HepG2 (cell line): ENCODE results near the gene THAP9. TPM values are rescaled to one million over a fixed set of nuclear protein-coding genes. Genes with fewer than 3 reads are reported as not detected.

Source experiments
- GPN1 ChIP-seq: sonication (generic); formaldehyde crosslinking; IDR thresholded peaks from 2 replicates; pipeline ENCODE4 v1.5.1; 2020; ENCODE audit warnings: missing genetic modification reagents, borderline replicate concordance
- HNRNPK ChIP-seq: fragments of 200-400 bp; formaldehyde crosslinking; IDR thresholded peaks from 2 replicates; pipeline ENCODE4 v1.6.1; 2018; ENCODE audit warnings: low read length, low read depth, moderate library complexity, mild to moderate bottlenecking; ENCODE audit not compliant: poor library complexity, severe bottlenecking
- PITX1 ChIP-seq: sonication (generic); formaldehyde crosslinking; IDR thresholded peaks from 2 replicates; pipeline ENCODE4 v1.5.1; 2020; ENCODE audit warnings: mild to moderate bottlenecking, missing genetic modification reagents
- SAP130 ChIP-seq: IDR thresholded peaks from 2 replicates; pipeline ENCODE4 v1.6.1; 2016; ENCODE audit warnings: low read depth
- ZC3H13 ChIP-seq: sonication (generic); formaldehyde crosslinking; IDR thresholded peaks from 2 replicates; pipeline ENCODE4 v1.8.1; 2023; ENCODE audit warnings: mild to moderate bottlenecking, missing genetic modification reagents, moderate library complexity
- ZNF121 ChIP-seq: sonication (generic); formaldehyde crosslinking; IDR thresholded peaks from 2 replicates; pipeline ENCODE4 v1.5.0; 2020; ENCODE audit warnings: mild to moderate bottlenecking, missing genetic modification reagents
- ZNF432 ChIP-seq: sonication (generic); formaldehyde crosslinking; IDR thresholded peaks from 2 replicates; pipeline ENCODE4 v1.5.0; 2020; ENCODE audit warnings: missing genetic modification reagents, mild to moderate bottlenecking, borderline replicate concordance
- ZNF496 ChIP-seq: sonication (generic); formaldehyde crosslinking; IDR thresholded peaks from 2 replicates; pipeline ENCODE4 v1.8.1; 2023; ENCODE audit warnings: mild to moderate bottlenecking, moderate library complexity, missing genetic modification reagents; ENCODE audit not compliant: insufficient replicate concordance
- ZNF550 ChIP-seq: sonication (generic); formaldehyde crosslinking; IDR thresholded peaks from 2 replicates; pipeline ENCODE4 v1.4.0; 2020; ENCODE audit warnings: mild to moderate bottlenecking, missing genetic modification reagents, borderline replicate concordance
- polyA plus RNA-seq, 8 experiments: library from polyadenylated mRNA; depleted of rRNA in 3 of 8; stranded (reverse) in 7 of 8; unstranded in 1 of 8; fragments of >200 nt; fragmentation: Illumina TruSeq in 4 of 8; extraction: Trizol in 4 of 8; gene quantifications; 2 replicates each; pipeline versions ENCODE4 v1.2.1 to v1.2.3, GENCODE V29; 2011 to 2016; ENCODE audit warnings: low read depth in 4 of 8, missing spikeins in 1 of 8, mixed read lengths in 1 of 8; ENCODE audit not compliant: insufficient read depth in 1 of 8
- total RNA-seq, 5 experiments: library from RNA; depleted of rRNA; stranded (reverse); fragments of >200 nt; fragmentation: Illumina TruSeq; extraction: Trizol; gene quantifications; 2 replicates each; pipeline ENCODE4 v1.2.3, GENCODE V29; 2016; ENCODE audit warnings: low read depth in 1 of 5
- TF ChIP-seq, protein P1 (sequence below): sonication (generic); formaldehyde crosslinking; IDR thresholded peaks from 2 replicates; pipeline ENCODE4 v1.4.0; 2020; ENCODE audit warnings: mild to moderate bottlenecking, missing genetic modification reagents
- TF ChIP-seq, protein P2 (sequence below): sonication (generic); formaldehyde crosslinking; conservative IDR thresholded peaks from 2 replicates; pipeline ENCODE4 v1.8.0; 2022; ENCODE audit warnings: mild to moderate bottlenecking, moderate library complexity, missing genetic modification reagents
- TF ChIP-seq, protein P3 (sequence below): sonication (generic); formaldehyde crosslinking; IDR thresholded peaks from 2 replicates; pipeline ENCODE4 v1.4.0; 2020; ENCODE audit warnings: missing genetic modification reagents
- TF ChIP-seq, protein P4 (sequence below): sonication (generic); formaldehyde crosslinking; IDR thresholded peaks from 2 replicates; pipeline ENCODE4 v1.5.1; 2020; ENCODE audit warnings: mild to moderate bottlenecking, missing genetic modification reagents

THAP9 gene
- total and polyA plus RNA-seq, 2 of the 13 experiments (the other 11 are each of a cell fraction or from before 2014, with no cell fraction given): 6.0 to 7.2 TPM

DNA sequence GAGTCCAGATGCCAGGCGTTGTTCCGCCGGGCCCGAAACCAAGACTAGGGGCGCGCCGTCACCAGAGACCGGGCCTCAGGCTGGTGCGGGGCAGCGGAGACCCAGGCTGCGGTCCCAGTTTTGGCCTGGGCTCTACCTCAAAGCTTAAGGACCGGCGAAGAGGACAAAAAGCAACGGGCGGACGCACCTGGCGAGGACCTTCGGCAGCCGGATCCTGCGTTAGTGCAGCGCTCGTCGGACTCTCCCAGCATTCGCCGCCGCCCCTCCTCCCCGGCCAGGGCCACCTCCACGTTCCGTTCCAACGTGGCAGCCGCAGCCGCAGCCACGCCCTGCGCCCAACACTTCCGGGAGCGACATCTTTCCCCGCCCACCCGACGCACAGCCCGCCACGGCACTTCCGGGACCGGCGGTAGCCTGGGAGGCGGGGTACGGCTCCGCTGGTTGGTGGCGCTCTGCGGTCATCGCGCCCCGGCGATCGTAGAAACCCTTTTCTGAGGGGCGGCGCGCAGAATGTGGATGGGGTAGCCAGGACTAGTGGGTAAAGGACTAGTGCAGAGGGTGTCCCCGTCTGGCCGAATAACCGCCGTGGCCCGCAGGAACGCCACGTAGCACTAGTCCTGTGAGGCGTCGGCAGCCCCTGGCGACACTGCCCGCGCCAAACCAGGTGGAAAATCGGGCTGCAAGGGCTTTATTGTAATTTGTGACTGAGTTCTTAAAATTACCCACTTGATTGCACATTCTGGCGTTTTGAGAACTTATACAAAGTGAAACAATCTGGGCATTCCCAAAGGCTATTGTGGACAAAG, 9.4 kb upstream of the THAP9 start, which contains the start of gene SEC31A (continued):
- TF ChIP-seq, protein P1, sequence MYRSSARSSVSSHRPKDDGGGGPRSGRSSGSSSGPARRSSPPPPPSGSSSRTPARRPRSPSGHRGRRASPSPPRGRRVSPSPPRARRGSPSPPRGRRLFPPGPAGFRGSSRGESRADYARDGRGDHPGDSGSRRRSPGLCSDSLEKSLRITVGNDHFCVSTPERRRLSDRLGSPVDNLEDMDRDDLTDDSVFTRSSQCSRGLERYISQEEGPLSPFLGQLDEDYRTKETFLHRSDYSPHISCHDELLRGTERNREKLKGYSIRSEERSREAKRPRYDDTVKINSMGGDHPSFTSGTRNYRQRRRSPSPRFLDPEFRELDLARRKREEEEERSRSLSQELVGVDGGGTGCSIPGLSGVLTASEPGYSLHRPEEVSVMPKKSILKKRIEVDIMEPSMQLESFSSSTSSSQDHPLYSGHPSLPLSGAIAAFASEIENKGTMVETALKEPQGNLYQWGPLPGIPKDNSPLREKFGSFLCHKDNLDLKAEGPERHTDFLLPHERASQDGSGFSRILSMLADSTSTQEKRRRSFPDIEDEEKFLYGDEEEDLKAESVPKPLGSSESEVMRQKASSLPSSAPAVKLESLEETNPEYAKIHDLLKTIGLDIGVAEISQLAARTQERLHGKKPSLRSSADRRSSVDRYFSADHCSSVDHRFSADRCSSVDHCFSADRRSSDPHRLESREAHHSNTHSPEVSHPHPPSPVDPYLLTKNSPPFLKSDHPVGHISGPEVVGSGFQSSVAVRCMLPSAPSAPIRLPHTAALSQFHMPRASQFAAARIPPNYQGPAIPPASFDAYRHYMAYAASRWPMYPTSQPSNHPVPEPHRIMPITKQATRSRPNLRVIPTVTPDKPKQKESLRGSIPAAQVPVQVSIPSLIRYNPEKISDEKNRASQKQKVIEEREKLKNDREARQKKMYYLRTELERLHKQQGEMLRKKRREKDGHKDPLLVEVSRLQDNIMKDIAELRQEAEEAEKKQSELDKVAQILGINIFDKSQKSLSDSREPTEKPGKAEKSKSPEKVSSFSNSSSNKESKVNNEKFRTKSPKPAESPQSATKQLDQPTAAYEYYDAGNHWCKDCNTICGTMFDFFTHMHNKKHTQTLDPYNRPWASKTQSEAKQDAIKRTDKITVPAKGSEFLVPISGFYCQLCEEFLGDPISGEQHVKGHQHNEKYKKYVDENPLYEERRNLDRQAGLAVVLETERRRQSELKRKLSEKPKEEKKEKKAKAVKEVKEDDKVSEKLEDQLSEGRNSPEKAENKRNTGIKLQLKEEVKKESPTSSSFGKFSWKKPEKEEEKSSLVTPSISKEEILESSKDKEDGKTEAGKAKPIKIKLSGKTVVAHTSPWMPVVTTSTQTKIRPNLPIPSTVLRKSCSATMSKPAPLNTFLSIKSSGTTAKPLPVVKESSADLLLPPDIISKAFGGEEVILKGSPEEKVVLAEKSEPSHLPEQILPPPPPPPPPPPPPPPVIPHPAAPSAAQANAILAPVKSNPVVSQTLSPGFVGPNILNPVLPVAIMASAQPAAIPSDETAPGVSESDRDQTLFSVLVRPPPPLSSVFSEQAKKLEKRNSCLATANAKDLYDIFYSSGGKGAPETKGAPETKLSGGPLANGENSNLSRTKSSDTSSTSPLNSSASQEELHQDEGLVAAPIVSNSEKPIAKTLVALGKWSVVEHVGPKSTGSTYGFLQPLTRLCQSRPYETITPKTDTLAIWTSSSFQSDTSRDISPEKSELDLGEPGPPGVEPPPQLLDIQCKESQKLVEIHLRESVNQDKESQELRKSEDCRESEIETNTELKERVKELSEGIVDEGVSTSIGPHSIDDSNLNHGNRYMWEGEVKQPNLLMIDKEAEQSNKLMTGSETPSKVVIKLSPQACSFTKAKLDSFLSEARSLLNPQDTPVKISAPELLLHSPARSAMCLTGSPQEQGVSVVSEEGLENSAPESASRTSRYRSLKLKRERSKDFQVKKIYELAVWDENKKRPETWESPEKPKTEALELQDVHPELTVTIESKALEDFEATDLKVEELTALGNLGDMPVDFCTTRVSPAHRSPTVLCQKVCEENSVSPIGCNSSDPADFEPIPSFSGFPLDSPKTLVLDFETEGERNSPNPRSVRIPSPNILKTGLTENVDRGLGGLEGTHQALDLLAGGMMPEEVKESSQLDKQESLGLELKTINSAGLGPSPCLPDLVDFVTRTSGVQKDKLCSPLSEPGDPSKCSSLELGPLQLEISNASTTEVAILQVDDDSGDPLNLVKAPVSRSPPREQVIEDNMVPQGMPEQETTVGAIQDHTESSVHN (CRISPR knock-in tag): peak; percentile 70
- peak; percentile 99 for TF ChIP-seq SAP130 (CRISPR knock-in tag)
- peak; percentile 37 for TF ChIP-seq HNRNPK
- TF ChIP-seq ZNF121 (CRISPR knock-in tag): peak; percentile 67
- TF ChIP-seq, protein P2, sequence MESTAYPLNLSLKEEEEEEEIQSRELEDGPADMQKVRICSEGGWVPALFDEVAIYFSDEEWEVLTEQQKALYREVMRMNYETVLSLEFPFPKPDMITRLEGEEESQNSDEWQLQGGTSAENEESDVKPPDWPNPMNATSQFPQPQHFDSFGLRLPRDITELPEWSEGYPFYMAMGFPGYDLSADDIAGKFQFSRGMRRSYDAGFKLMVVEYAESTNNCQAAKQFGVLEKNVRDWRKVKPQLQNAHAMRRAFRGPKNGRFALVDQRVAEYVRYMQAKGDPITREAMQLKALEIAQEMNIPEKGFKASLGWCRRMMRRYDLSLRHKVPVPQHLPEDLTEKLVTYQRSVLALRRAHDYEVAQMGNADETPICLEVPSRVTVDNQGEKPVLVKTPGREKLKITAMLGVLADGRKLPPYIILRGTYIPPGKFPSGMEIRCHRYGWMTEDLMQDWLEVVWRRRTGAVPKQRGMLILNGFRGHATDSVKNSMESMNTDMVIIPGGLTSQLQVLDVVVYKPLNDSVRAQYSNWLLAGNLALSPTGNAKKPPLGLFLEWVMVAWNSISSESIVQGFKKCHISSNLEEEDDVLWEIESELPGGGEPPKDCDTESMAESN (CRISPR knock-in tag): peak; percentile 92
- TF ChIP-seq ZNF432 (CRISPR knock-in tag): no peak
- TF ChIP-seq, protein P3, sequence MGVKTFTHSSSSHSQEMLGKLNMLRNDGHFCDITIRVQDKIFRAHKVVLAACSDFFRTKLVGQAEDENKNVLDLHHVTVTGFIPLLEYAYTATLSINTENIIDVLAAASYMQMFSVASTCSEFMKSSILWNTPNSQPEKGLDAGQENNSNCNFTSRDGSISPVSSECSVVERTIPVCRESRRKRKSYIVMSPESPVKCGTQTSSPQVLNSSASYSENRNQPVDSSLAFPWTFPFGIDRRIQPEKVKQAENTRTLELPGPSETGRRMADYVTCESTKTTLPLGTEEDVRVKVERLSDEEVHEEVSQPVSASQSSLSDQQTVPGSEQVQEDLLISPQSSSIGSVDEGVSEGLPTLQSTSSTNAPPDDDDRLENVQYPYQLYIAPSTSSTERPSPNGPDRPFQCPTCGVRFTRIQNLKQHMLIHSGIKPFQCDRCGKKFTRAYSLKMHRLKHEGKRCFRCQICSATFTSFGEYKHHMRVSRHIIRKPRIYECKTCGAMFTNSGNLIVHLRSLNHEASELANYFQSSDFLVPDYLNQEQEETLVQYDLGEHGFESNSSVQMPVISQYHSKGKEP (CRISPR knock-in tag): no peak
- no peak; the same call in 1 of the 2 replicates for TF ChIP-seq ZNF550 (CRISPR knock-in tag)
- TF ChIP-seq ZNF496: no peak
- TF ChIP-seq PITX1: peak; percentile 81
- TF ChIP-seq GPN1 (CRISPR knock-in tag): no peak
- TF ChIP-seq, protein P4, sequence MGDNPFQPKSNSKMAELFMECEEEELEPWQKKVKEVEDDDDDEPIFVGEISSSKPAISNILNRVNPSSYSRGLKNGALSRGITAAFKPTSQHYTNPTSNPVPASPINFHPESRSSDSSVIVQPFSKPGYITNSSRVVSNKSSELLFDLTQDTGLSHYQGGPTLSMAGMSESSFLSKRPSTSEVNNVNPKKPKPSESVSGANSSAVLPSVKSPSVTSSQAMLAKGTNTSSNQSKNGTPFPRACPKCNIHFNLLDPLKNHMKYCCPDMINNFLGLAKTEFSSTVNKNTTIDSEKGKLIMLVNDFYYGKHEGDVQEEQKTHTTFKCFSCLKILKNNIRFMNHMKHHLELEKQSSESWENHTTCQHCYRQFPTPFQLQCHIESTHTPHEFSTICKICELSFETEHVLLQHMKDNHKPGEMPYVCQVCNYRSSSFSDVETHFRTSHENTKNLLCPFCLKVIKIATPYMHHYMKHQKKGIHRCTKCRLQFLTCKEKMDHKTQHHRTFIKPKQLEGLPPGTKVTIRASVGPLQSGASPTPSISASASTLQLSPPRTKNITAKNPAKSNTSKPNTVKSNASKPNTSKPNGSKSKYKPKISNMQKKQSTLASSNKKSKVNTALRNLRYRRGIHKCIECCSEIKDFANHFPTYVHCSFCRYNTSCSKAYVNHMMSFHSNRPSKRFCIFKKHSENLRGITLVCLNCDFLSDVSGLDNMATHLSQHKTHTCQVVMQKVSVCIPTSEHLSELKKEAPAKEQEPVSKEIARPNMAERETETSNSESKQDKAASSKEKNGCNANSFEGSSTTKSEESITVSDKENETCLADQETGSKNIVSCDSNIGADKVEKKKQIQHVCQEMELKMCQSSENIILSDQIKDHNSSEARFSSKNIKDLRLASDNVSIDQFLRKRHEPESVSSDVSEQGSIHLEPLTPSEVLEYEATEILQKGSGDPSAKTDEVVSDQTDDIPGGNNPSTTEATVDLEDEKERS (CRISPR knock-in tag): peak; percentile 57; the same call in 1 of the 2 replicates
- peak; percentile 86; the same call in 1 of the 2 replicates for TF ChIP-seq ZC3H13 (CRISPR knock-in tag)
